HCT116 (cell line): ENCODE results near the gene SNRNP35. TPM values are rescaled to one million over a fixed set of nuclear protein-coding genes. Genes with fewer than 3 reads are reported as not detected.
"Not testable (repeated sequence)": the region's sequence is repeated elsewhere in the genome, so short reads cannot be mapped to it uniquely, and the experiment has no call there.

Source experiments
- ATAC-seq: fragments of 200-7000 bp; cut with Tn5 transposase; 2 replicates; pipeline ENCODE4 v1.9.1; 2020; ENCODE audit warnings: mild to moderate bottlenecking, moderate library complexity
- BruUV-seq: library from RNA; stranded (reverse); fragments of 400-500 nt; replicated peaks from 2 replicates; lab custom pipeline; 2021; lab: Mats Ljungman, UMichigan
- CTCF ChIA-PET: fragments of 300-600 bp; sonication (Branson Sonifier 250); formaldehyde crosslinking; loops from one replicate; lab custom pipeline; 2021; ENCODE audit warnings: antibody characterized with exemption; lab: Charles Lee
- POLR2A ChIA-PET: fragments of 300-600, 350-600 bp; sonication (Branson Sonifier 250); formaldehyde crosslinking; loops from one replicate; lab custom pipeline; 2021; ENCODE audit warnings: antibody characterized with exemption; lab: Charles Lee
- RAD21 ChIA-PET, 2 experiments: fragments of 300-600 bp; sonication (Branson Sonifier 250); formaldehyde crosslinking; loops; one replicate each; lab custom pipeline; 2023; ENCODE audit warnings: low total read pairs in 2 of 2; ENCODE audit not compliant: uncharacterized antibody in 2 of 2, unreplicated experiment in 2 of 2, low non-redundant PET in 1 of 2; lab: Charles Lee
- DNase-seq: peaks from one replicate; pipeline ENCODE4 v3.0.0-alpha.2; 2010; ENCODE audit warnings: low read depth, low spot score
- H2AFZ ChIP-seq: fragments of 200-600 bp; shearing (Covaris generic), sonication (generic); 2 replicates; pipeline ENCODE4 v1.6.1; 2017; ENCODE audit warnings: low read depth, mixed run types, mixed read lengths, antibody characterized with exemption, low read length; ENCODE audit not compliant: poor library complexity, severe bottlenecking
- H3K27ac ChIP-seq: 2 replicates; pipeline ENCODE4 v1.5.1; 2012; ENCODE audit warnings: low read depth, low read length
- H3K27me3 ChIP-seq: fragments of 200-600 bp; sonication (generic); 2 replicates; pipeline ENCODE4 v1.6.1; 2016; ENCODE audit warnings: mixed run types, low read length, mixed read lengths; ENCODE audit not compliant: insufficient read depth
- H3K36me3 ChIP-seq, 2 experiments: fragments of 200-500 bp in 1 of 2; fragments of 200-600 bp in 1 of 2; sonication (Bioruptor generic) in 1 of 2; sonication (generic) in 1 of 2; 2 replicates each; pipeline versions ENCODE4 v1.5.1 to v1.6.1; 2014 to 2016; ENCODE audit warnings: low read length in 2 of 2, inconsistent platforms in 1 of 2, mixed read lengths in 1 of 2, mixed run types in 1 of 2; ENCODE audit not compliant: insufficient read depth in 2 of 2, control insufficient read depth in 1 of 2
- H3K4me1 ChIP-seq, 2 experiments: fragments of 200-600 bp in 1 of 2; sonication (generic) in 1 of 2; 2 replicates each; pipeline versions ENCODE4 v1.5.1 to v1.6.1; 2012 to 2017; ENCODE audit warnings: low read length in 2 of 2, inconsistent platforms in 1 of 2, mild to moderate bottlenecking in 1 of 2, mixed read lengths in 1 of 2, mixed run types in 1 of 2, moderate library complexity in 1 of 2; ENCODE audit not compliant: insufficient read depth in 2 of 2, control insufficient read depth in 1 of 2
- H3K4me2 ChIP-seq: fragments of 200-600 bp; sonication (generic); 2 replicates; pipeline ENCODE4 v1.6.1; 2017; ENCODE audit warnings: mixed run types, low read length, mixed read lengths
- H3K4me3 ChIP-seq, 2 experiments: fragments of 200-600 bp in 1 of 2; sonication (generic) in 1 of 2; replicated peaks in 1 of 2; 2 replicates each; pipeline ENCODE4 v1.5.1; 2011 to 2016; ENCODE audit warnings: low read length in 2 of 2, control low read depth in 1 of 2, low read depth in 1 of 2, mild to moderate bottlenecking in 1 of 2, mixed read lengths in 1 of 2, mixed run types in 1 of 2
- H3K79me2 ChIP-seq: fragments of 200-600 bp; sonication (generic); 2 replicates; pipeline ENCODE4 v1.6.1; 2017; ENCODE audit warnings: mild to moderate bottlenecking, mixed run types, low read length, moderate library complexity, mixed read lengths; ENCODE audit not compliant: insufficient read depth
- H3K9ac ChIP-seq: fragments of 200-600 bp; sonication (generic); 2 replicates; pipeline ENCODE4 v1.6.1; 2016; ENCODE audit warnings: low read length, mixed read lengths
- H3K9me2 ChIP-seq: fragments of 200-600 bp; sonication (generic), shearing (Covaris generic); 2 replicates; pipeline ENCODE4 v1.6.1; 2017; ENCODE audit warnings: mixed run types, mild to moderate bottlenecking, moderate library complexity; ENCODE audit not compliant: insufficient read depth
- H3K9me3 ChIP-seq, 2 experiments: fragments of 200-500 bp in 1 of 2; fragments of 200-600 bp in 1 of 2; sonication (Bioruptor generic) in 1 of 2; sonication (generic) in 1 of 2; 2 replicates each; pipeline ENCODE4 v1.6.1; 2014 to 2017; ENCODE audit warnings: low read length in 2 of 2, mixed read lengths in 2 of 2, inconsistent platforms in 1 of 2, low read depth in 1 of 2, mild to moderate bottlenecking in 1 of 2, mixed run types in 1 of 2, moderate library complexity in 1 of 2; ENCODE audit not compliant: control insufficient read depth in 1 of 2, insufficient read depth in 1 of 2
- H4K20me1 ChIP-seq: fragments of 200-600 bp; sonication (generic), shearing (Covaris generic); 2 replicates; pipeline ENCODE4 v1.6.1; 2017; ENCODE audit warnings: mixed run types, mild to moderate bottlenecking, moderate library complexity; ENCODE audit not compliant: insufficient read depth
- ZFX ChIP-seq: fragments of 450-650 bp; IDR thresholded peaks from 2 replicates; pipeline ENCODE4 v1.6.1; 2017
- intact Hi-C: fragments of 100-400 bp; cut with micrococcal nuclease; formaldehyde crosslinking; loops from 2 replicates; pipeline ENCODE4 v1.10.0; 2022
- total RNA-seq: library from RNA; stranded (reverse); gene quantifications from one replicate; pipeline ENCODE4 v1.2.1, GENCODE V29; 2021; ENCODE audit not compliant: unreplicated experiment
- TF ChIP-seq, protein P1 (sequence below): IDR thresholded peaks from 2 replicates; pipeline ENCODE4 v1.6.1; 2011; ENCODE audit warnings: mild to moderate bottlenecking, low read length, moderate library complexity; ENCODE audit not compliant: insufficient replicate concordance; ENCODE audit errors: extremely low read depth
- TF ChIP-seq, protein P2 (sequence below), 3 experiments: fragments of 200-600 bp in 1 of 3; sonication (generic) in 1 of 3; IDR thresholded peaks in 2 of 3; conservative IDR thresholded peaks in 1 of 3; 2 replicates each; pipeline ENCODE4 v1.5.1; 2012 to 2017; ENCODE audit warnings: low read depth in 2 of 3, low read length in 2 of 3, antibody characterized with exemption in 1 of 3, borderline replicate concordance in 1 of 3, control low read depth in 1 of 3, mild to moderate bottlenecking in 1 of 3, mixed read lengths in 1 of 3, mixed run types in 1 of 3, moderate library complexity in 1 of 3; ENCODE audit not compliant: insufficient read depth in 1 of 3

Gene SNRNP35
- total RNA-seq, 1 experiment from 2014 or later = 12.4 TPM

- H3K4me1 ChIP-seq = peaks cover 13 to 19% of the 10 kb centered on the region in 2 experiments; a peak in 3 of 4 replicates
- DNase-seq, H3K4me3 ChIP-seq, CTCF ChIA-PET, BruUV-seq, H3K36me3 ChIP-seq, H2AFZ ChIP-seq, H3K4me2 ChIP-seq, H3K9me3 ChIP-seq, RAD21 ChIA-PET, intact Hi-C loops, ATAC-seq, H3K27me3 ChIP-seq, H4K20me1 ChIP-seq, H3K27ac ChIP-seq, POLR2A ChIA-PET, H3K9ac ChIP-seq, H3K9me2 ChIP-seq, H3K79me2 ChIP-seq: not testable (repeated sequence)
Observed at GRCh38 chr12:123431951-123432817, 25.8 kb upstream of the SNRNP35 start.

- intact Hi-C loops = no loop called here
- no TSS peak for BruUV-seq
- no peak for TF ChIP-seq ZFX
- TF ChIP-seq, protein P1, sequence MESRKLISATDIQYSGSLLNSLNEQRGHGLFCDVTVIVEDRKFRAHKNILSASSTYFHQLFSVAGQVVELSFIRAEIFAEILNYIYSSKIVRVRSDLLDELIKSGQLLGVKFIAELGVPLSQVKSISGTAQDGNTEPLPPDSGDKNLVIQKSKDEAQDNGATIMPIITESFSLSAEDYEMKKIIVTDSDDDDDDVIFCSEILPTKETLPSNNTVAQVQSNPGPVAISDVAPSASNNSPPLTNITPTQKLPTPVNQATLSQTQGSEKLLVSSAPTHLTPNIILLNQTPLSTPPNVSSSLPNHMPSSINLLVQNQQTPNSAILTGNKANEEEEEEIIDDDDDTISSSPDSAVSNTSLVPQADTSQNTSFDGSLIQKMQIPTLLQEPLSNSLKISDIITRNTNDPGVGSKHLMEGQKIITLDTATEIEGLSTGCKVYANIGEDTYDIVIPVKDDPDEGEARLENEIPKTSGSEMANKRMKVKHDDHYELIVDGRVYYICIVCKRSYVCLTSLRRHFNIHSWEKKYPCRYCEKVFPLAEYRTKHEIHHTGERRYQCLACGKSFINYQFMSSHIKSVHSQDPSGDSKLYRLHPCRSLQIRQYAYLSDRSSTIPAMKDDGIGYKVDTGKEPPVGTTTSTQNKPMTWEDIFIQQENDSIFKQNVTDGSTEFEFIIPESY = no peak
- TF ChIP-seq, protein P2, sequence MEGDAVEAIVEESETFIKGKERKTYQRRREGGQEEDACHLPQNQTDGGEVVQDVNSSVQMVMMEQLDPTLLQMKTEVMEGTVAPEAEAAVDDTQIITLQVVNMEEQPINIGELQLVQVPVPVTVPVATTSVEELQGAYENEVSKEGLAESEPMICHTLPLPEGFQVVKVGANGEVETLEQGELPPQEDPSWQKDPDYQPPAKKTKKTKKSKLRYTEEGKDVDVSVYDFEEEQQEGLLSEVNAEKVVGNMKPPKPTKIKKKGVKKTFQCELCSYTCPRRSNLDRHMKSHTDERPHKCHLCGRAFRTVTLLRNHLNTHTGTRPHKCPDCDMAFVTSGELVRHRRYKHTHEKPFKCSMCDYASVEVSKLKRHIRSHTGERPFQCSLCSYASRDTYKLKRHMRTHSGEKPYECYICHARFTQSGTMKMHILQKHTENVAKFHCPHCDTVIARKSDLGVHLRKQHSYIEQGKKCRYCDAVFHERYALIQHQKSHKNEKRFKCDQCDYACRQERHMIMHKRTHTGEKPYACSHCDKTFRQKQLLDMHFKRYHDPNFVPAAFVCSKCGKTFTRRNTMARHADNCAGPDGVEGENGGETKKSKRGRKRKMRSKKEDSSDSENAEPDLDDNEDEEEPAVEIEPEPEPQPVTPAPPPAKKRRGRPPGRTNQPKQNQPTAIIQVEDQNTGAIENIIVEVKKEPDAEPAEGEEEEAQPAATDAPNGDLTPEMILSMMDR (IDR thresholded peaks at IDR 0.05 in 2 of 3, conservative IDR thresholded peaks at IDR 0.05 in 1 of 3; ENCODE audit: borderline replicate concordance in 1 of 3, insufficient read depth in 1 of 3, low read depth in 2 of 3, low read length in 2 of 3) = no peak
- ChIA-PET POLR2A (no interaction called here), RAD21 (no interaction called here), CTCF (no interaction called here)
- no peaks in the 10 kb centered on the region for H3K9me3 ChIP-seq
- no peak overlapping the region for H3K9ac ChIP-seq
- H3K27me3 ChIP-seq = no peaks in the 10 kb centered on the region
- no peaks in the 10 kb centered on the region for H4K20me1 ChIP-seq
- no peak overlapping the region for H2AFZ ChIP-seq
- H3K4me1 ChIP-seq = peaks cover 13 to 19% of the 10 kb centered on the region in 2 experiments; a peak in 3 of 4 replicates
- H3K27ac ChIP-seq = no peak overlapping the region
- H3K9me2 ChIP-seq = no peaks in the 10 kb centered on the region
- peaks cover 0 to 5% of the 10 kb centered on the region in 2 experiments; a peak in 1 of 4 replicates for H3K36me3 ChIP-seq
- ATAC-seq (no peak), DNase-seq (no peak)
- no peak overlapping the region for H3K4me2 ChIP-seq
- no peak overlapping the region for H3K4me3 ChIP-seq
- H3K79me2 ChIP-seq = peaks cover 7% of the 10 kb centered on the region; the same call in 1 of the 2 replicates
Observed at GRCh38 chr12:123433615-123434014, 24.3 kb upstream of the SNRNP35 start.
